Measurements from ENCODE around the gene CKS2.

Gene CKS2

DNA sequence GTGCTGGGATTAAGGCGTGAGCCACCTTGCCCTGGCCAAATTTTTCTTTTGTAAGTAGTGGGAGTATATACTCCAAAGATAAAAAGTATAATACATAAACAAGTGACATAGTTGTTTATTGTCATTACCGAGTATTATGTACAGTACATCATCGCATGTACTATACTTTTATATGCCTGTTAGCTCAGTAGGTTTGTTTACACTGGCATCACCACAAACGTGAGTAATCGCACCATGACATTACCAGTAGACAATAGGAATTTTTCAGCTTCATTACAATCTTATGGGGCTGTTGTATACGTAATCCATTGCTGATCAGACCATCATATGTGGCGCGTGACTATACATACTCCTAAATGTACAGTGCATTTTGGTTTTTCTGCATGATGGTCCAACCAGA, 17.1 kb downstream of the CKS2 start:
- TF ChIP-seq ZBTB7A (IDR thresholded peaks at IDR 0.05; ENCODE audit: low read depth) (no peak), CREB1 (IDR thresholded peaks at IDR 0.05; ENCODE audit: low read depth) (no peak), FOXM1 (IDR thresholded peaks at IDR 0.05; ENCODE audit: borderline replicate concordance, low read depth) (no peak), TCF12 (IDR thresholded peaks at IDR 0.05; ENCODE audit: low read depth) (no peak), RAD21 (IDR thresholded peaks at IDR 0.05; ENCODE audit: low read depth) (no peak), NFIC (IDR thresholded peaks at IDR 0.05) (no peak), TEAD4 (IDR thresholded peaks at IDR 0.05) (no peak), EGR1 (IDR thresholded peaks at IDR 0.05) (no peak)
- TF ChIP-seq, protein P1, sequence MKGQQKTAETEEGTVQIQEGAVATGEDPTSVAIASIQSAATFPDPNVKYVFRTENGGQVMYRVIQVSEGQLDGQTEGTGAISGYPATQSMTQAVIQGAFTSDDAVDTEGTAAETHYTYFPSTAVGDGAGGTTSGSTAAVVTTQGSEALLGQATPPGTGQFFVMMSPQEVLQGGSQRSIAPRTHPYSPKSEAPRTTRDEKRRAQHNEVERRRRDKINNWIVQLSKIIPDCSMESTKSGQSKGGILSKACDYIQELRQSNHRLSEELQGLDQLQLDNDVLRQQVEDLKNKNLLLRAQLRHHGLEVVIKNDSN (IDR thresholded peaks at IDR 0.05): no peak

GRCh38 chr9:89329917-89330316, 18.9 kb downstream of the CKS2 start:
- TF ChIP-seq RAD21 (IDR thresholded peaks at IDR 0.05; ENCODE audit: low read depth) (no peak), TEAD4 (IDR thresholded peaks at IDR 0.05) (no peak)
- TF ChIP-seq, protein P2, sequence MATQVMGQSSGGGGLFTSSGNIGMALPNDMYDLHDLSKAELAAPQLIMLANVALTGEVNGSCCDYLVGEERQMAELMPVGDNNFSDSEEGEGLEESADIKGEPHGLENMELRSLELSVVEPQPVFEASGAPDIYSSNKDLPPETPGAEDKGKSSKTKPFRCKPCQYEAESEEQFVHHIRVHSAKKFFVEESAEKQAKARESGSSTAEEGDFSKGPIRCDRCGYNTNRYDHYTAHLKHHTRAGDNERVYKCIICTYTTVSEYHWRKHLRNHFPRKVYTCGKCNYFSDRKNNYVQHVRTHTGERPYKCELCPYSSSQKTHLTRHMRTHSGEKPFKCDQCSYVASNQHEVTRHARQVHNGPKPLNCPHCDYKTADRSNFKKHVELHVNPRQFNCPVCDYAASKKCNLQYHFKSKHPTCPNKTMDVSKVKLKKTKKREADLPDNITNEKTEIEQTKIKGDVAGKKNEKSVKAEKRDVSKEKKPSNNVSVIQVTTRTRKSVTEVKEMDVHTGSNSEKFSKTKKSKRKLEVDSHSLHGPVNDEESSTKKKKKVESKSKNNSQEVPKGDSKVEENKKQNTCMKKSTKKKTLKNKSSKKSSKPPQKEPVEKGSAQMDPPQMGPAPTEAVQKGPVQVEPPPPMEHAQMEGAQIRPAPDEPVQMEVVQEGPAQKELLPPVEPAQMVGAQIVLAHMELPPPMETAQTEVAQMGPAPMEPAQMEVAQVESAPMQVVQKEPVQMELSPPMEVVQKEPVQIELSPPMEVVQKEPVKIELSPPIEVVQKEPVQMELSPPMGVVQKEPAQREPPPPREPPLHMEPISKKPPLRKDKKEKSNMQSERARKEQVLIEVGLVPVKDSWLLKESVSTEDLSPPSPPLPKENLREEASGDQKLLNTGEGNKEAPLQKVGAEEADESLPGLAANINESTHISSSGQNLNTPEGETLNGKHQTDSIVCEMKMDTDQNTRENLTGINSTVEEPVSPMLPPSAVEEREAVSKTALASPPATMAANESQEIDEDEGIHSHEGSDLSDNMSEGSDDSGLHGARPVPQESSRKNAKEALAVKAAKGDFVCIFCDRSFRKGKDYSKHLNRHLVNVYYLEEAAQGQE (IDR thresholded peaks at IDR 0.05; ENCODE audit: low read depth): peak; percentile 70

DNA sequence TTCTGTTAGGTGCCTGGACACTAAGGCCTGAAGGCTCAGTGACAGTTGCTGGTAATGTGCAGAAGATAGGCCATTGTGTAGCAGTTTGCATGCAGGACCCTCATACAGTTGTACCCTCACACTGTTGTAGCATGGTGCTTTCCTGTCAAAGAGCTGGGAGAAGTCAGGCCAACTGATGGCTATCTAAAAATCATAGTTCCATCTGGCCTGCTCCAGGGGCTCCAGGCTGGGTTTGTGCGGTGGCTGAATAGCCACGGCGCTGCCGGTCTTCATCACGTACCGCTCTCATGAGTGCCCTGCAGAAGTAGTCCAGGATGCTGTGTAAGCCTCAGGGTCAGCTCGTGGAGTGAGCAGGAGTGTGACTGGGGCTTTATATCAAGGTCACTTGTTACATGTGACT, 19.5 kb downstream of the CKS2 start:
- TF ChIP-seq, protein P3, sequence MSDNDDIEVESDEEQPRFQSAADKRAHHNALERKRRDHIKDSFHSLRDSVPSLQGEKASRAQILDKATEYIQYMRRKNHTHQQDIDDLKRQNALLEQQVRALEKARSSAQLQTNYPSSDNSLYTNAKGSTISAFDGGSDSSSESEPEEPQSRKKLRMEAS (IDR thresholded peaks at IDR 0.05): no peak
- TF ChIP-seq CEBPB (IDR thresholded peaks at IDR 0.05) (no peak), TAF1 (IDR thresholded peaks at IDR 0.05; ENCODE audit: low read depth) (no peak)

DNA sequence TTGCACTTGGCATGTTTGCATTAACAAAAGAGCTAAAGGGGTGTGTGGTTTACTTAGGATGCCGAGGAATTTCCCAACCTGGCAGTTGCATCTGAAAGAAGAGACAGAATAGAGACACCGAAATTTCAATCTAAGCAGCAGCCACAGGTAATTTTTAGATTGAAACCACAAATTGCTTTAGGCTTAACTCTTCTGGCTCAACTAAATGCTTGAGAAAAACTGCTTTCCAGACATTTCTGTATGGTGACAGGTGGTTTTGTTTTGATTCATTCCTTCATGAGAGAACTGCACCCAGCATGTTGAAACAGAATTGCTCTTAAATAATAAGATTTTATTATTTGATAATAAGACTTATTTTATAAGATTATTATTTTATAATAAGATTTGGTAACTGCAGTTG, 28.8 kb downstream of the CKS2 start:
- TF ChIP-seq YY1 (IDR thresholded peaks at IDR 0.05; ENCODE audit: low read depth) (no peak), FOXM1 (IDR thresholded peaks at IDR 0.05; ENCODE audit: borderline replicate concordance, low read depth) (no peak), ZBTB7A (IDR thresholded peaks at IDR 0.05; ENCODE audit: low read depth) (no peak), TCF12 (IDR thresholded peaks at IDR 0.05; ENCODE audit: low read depth) (no peak), CREB1 (IDR thresholded peaks at IDR 0.05; ENCODE audit: low read depth) (no peak), NFIC (IDR thresholded peaks at IDR 0.05) (no peak)
- TF ChIP-seq, protein P3 (IDR thresholded peaks at IDR 0.05): no peak
- TF ChIP-seq, protein P1 (IDR thresholded peaks at IDR 0.05): no peak

DNA sequence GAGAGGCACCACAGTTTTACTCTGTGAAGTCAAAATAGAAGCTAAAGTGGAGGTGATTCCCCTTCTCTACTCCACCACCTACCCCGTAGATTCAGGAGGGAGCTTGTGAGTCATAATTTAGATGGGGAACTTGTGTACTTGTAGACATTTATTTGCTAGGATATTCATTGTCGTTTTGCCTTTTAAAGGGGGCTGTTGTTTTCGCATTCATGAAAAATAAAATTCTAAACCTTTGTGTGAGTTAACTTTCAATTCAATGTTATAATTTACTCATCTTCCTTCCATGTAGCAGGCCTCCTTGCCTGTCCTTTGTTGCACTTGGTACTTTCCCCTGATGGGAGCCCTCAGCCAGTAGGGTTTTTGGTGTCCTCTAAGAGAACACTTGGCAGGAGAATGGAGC, 29.3 kb downstream of the CKS2 start:
- TF ChIP-seq ZBTB7A (IDR thresholded peaks at IDR 0.05; ENCODE audit: low read depth) (no peak), NFIC (IDR thresholded peaks at IDR 0.05) (no peak), EP300 (IDR thresholded peaks at IDR 0.05; ENCODE audit: borderline replicate concordance) (no peak), FOXM1 (IDR thresholded peaks at IDR 0.05; ENCODE audit: borderline replicate concordance, low read depth) (no peak), CREB1 (IDR thresholded peaks at IDR 0.05; ENCODE audit: low read depth) (no peak), EGR1 (IDR thresholded peaks at IDR 0.05) (no peak), CEBPB (IDR thresholded peaks at IDR 0.05) (no peak), YY1 (IDR thresholded peaks at IDR 0.05; ENCODE audit: low read depth) (no peak), TEAD4 (IDR thresholded peaks at IDR 0.05) (no peak), RAD21 (IDR thresholded peaks at IDR 0.05; ENCODE audit: low read depth) (no peak), TAF1 (IDR thresholded peaks at IDR 0.05; ENCODE audit: low read depth) (no peak), TCF12 (IDR thresholded peaks at IDR 0.05; ENCODE audit: low read depth) (no peak)
- TF ChIP-seq, protein P2 (IDR thresholded peaks at IDR 0.05; ENCODE audit: low read depth): no peak
- TF ChIP-seq, protein P1 (IDR thresholded peaks at IDR 0.05): no peak
- TF ChIP-seq, protein P3 (IDR thresholded peaks at IDR 0.05): no peak

- TF ChIP-seq CREB1 (IDR thresholded peaks at IDR 0.05; ENCODE audit: low read depth) (no peak), ZBTB7A (IDR thresholded peaks at IDR 0.05; ENCODE audit: low read depth) (no peak), TCF12 (IDR thresholded peaks at IDR 0.05; ENCODE audit: low read depth) (no peak), TAF1 (IDR thresholded peaks at IDR 0.05; ENCODE audit: low read depth) (no peak), CEBPB (IDR thresholded peaks at IDR 0.05) (no peak), NFIC (IDR thresholded peaks at IDR 0.05) (no peak), RAD21 (IDR thresholded peaks at IDR 0.05; ENCODE audit: low read depth) (no peak)
- TF ChIP-seq, protein P1 (IDR thresholded peaks at IDR 0.05): no peak
- TF ChIP-seq, protein P2 (IDR thresholded peaks at IDR 0.05; ENCODE audit: low read depth): no peak
Observed at GRCh38 chr9:89342213-89342612, 31.2 kb downstream of the CKS2 start.
